ENCODE data around the gene GTF2A2.

GTF2A2 gene

GRCh38 chr15:59596640-59597039, 60.7 kb downstream of the GTF2A2 start:
- no peak for DNase-seq

GRCh38 chr15:59595434-59595915, 61.8 kb downstream of the GTF2A2 start:
- no peak for DNase-seq

- no peak for DNase-seq
These were observed 62.3 kb downstream of the GTF2A2 start for GRCh38 chr15:59594991-59595390.

- DNase-seq = no peak
These were observed 62.8 kb downstream of the GTF2A2 start for GRCh38 chr15:59594493-59594942.

GRCh38 chr15:59591356-59591755, 66.0 kb downstream of the GTF2A2 start:
- no peak for DNase-seq

GRCh38 chr15:59590027-59590426, 67.3 kb downstream of the GTF2A2 start:
- no peak for DNase-seq

Measured in inflammatory macrophage treated with lipopolysaccharide for 1 hour (primary cell).